Loucy (cell line): ENCODE results near the gene CD79A.

Experiments used
- CTCF ChIP-seq: fragments of 200-600 bp; sonication (generic); conservative IDR thresholded peaks from 2 replicates; pipeline ENCODE4 v1.5.1; 2014; ENCODE audit warnings: mild to moderate bottlenecking, antibody characterized with exemption, low read length
- EZH2phosphoT487 ChIP-seq: fragments of 200-600 bp; IDR thresholded peaks from 2 replicates; pipeline ENCODE4 v1.6.1; 2018; ENCODE audit warnings: antibody characterized with exemption, mild to moderate bottlenecking, moderate library complexity, borderline replicate concordance

- TF ChIP-seq CTCF (no peak), EZH2phosphoT487 (no peak)
These were observed 19.5 kb downstream of the CD79A start for GRCh38 chr19:41896581-41896942.
